GM20000 (cell line): ENCODE results near the gene CEBPA.

Experiments used
- DNase-seq: peaks from one replicate; pipeline ENCODE4 v3.0.0; 2012; ENCODE audit warnings: low spot score
- TF ChIP-seq, protein P1 (sequence below): IDR thresholded peaks from 2 replicates; pipeline ENCODE4 v1.5.1; 2012; ENCODE audit warnings: mild to moderate bottlenecking, control low read depth; ENCODE audit errors: extremely low read depth, missing control alignments

The CEBPA gene

DNA sequence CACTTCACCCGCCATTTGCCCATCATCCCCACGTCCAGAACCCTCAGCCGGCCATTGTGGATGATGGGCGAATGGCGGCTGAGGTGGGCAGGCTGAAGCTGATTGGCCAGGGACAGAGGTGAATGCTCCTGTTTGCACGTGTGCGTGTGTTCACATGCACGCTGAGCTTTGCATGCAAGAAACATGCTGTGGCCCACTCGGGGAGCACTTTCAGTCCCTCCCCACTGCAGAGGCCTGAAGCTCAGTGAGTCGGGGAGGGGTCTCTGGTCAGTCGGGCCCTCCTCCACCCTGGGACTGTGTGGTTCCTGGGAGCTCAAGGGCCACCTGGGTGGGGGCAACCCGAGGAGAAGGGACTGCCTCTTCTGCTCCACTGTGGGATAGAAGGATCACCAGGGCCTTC is 24.9 kb downstream of the CEBPA start:
- TF ChIP-seq, protein P1, sequence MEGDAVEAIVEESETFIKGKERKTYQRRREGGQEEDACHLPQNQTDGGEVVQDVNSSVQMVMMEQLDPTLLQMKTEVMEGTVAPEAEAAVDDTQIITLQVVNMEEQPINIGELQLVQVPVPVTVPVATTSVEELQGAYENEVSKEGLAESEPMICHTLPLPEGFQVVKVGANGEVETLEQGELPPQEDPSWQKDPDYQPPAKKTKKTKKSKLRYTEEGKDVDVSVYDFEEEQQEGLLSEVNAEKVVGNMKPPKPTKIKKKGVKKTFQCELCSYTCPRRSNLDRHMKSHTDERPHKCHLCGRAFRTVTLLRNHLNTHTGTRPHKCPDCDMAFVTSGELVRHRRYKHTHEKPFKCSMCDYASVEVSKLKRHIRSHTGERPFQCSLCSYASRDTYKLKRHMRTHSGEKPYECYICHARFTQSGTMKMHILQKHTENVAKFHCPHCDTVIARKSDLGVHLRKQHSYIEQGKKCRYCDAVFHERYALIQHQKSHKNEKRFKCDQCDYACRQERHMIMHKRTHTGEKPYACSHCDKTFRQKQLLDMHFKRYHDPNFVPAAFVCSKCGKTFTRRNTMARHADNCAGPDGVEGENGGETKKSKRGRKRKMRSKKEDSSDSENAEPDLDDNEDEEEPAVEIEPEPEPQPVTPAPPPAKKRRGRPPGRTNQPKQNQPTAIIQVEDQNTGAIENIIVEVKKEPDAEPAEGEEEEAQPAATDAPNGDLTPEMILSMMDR: no peak
- no peak for DNase-seq

DNA sequence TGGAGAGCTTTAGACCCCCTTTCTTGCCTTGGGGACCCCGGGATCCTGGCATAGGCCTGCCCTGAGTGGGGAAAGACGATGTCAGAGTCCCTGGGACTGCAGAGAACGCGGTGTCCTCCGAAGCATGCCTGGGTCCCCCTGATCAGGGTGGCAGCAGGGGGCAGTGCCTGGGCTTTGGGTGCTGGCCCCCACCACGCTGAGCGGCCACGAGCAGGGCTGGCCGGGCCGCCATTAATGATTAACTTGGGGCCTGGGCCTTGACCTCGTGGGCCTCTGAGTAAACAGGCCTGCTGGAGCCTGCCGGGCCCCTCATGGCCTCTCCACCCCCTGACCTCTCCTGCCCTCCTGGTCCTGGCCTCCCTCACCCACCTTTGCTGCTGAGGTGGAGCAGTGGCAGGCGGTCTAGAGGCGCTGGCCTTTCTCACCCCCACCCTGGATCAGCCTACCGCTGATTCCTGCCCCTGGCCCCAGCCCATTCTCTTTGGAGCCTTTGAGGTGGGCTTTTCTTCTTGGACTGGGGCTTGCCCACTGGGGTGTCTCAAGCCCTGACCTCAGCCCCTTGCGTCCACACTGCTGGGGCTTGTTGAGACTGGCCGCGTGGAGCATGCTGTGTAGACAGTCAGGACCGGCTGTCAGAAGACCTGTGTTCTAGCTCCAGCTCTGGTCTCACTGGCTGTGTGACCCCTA is 26.3 kb downstream of the CEBPA start:
- TF ChIP-seq, protein P1: no peak
- no peak for DNase-seq

DNA sequence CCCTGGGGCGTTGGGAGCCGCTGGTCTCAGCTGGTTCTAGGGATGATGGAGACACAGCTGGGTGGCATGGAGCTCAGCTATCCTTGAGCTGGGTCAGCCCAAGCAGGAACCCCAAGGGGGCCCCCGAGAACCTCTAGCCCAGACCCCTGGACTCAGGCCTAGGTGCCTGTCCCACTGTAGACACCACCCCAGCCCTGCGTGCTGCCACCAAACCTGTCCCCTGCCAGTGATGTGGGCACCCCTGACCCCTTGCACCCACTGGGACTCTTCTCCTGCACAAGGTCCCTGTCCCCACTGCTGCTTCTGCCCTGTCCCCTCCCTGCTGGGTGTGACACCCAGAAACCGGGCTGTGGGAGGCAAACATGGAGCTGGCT is 26.8 kb downstream of the CEBPA start:
- TF ChIP-seq, protein P1: no peak
- no peak for DNase-seq

DNA sequence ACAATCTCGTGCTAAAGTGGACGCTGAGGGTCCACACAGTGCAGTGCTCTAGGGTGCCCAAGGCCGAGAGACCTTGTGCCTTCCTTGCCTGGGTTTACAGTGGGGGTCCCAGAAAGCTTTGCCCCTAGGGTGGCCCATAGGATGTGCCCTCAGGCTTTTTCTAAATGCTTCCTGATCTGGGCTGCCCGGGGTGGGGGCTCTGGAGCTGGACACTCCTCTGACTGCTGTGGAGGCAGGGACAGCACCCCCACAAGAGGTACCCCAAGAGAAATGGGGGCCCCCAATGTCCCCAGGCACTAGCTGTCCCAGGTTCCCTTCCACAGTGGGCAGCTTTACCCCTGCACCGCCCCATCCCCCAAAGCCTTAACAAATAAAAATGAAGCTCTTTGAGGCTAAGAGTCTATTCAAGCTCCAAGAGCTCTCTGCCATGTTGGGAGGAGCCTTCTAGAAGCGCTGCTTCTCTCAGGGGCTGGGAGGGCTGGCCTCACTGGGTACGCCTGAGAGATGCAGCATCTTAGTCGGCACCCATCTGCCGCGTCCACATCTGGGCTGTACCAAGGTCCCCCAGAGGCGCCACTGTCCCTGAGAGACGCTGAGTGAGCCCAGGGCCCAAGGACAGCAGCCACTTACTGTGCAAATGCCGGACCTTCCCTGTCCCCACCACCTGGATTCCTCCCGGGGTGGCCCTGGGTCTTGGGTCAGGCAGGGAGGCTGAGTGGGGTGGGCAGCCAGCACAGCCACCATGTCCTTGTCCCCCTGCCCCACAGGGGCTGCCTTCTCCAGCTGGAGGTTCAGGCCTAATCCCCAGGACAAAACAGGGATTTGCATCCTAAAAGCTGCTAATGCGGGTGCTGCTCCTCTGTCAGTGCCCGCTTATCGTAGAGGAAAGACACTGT is 27.4 kb downstream of the CEBPA start:
- DNase-seq: no peak
- TF ChIP-seq, protein P1: no peak

DNA sequence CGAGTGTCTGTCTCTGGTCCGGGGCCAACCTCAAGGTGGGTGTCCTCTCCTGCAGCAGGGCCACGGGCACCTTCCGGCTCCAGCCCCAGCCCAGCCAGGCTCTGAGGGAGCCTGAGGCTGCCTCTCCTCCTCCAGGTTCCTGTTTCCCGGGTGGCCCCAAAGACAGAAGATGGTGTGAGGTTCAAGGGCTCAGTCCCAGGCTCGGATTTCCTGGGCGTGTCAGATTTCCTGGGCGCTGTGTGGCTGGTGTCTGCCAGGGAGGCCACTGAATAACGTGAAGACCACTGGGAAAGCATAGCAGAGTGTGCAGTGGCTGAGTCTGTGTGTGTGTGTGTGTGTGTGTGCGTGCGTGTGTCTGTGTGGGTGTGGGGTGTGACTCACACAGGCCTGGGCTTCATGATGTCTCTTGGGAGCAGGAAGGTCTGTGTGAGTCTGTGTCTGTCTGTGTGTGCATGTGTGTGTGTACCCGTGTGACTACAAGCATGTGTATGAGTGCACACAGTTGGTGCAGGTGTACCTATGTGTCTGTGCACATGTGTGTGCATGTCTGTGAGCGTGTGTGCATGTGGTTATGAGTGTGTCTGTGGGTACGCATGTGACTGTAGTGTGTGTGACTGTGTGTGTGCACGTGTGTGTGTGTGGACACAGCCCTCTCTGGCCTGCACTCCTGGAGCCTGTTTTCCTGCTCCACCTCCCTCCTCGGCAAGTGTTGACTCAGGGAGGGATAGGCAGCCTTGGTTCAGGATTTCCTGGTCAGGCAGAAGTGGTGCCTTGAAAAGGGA is 28.3 kb downstream of the CEBPA start:
- TF ChIP-seq, protein P1: no peak
- no peak for DNase-seq

DNA sequence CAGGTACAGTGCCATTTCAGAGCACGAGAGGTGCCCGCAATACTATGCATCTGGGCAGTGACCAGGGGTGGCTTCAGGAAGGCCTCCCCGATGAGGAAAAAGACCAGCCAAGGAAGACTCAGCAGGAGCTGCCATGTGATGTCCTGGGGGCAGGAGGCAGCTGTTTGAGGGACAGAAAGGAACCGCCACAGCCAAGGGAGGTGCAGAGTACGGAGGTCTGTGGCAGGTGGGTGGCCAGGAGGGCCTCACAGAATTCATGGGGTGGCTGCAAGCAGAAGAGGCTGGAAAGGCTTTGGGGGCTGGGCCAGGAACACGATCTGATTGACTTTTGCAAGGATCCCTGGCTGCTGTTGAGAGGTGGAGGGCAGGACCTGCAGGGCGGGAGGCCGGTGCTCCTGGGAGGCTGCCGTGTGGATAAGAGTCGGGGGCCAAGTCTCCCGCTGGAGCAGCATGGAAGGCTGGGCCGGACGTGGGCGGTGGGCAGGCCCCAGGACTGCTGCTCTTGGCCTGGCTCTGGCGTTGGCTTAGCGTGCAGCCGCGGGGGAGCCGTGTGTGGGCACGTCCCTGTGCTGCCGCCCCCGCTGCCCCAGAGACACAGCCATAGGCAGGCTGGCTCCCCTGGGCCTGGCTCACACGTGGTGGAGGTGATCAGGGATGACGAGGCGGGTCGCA is 29.1 kb downstream of the CEBPA start:
- TF ChIP-seq, protein P1: no peak

More for the DNA sequence above, 29.1 kb downstream of the CEBPA start:
- DNase-seq: no peak
